Measurements from ENCODE around the gene SLC15A4.

- no peak for TF ChIP-seq CTCF (IDR thresholded peaks at IDR 0.05; ENCODE audit: insufficient read depth, low read length, poor library complexity, severe bottlenecking)
- TF ChIP-seq EZH2phosphoT487 (conservative IDR thresholded peaks at IDR 0.05; ENCODE audit: low read length): no peak
Observed at GRCh38 chr12:128827724-128828123, 4.0 kb upstream of the SLC15A4 start.
